OCI-LY3 (cell line): ENCODE results near the gene PLEKHG3.

Source experiments
- CTCF ChIP-seq: fragments of 200-600, 300-600 bp; sonication (generic); IDR thresholded peaks from 2 replicates; pipeline ENCODE4 v1.5.1; 2014; ENCODE audit warnings: antibody characterized with exemption, low read length, low read depth
- EZH2phosphoT487 ChIP-seq: fragments of 200-600 bp; shearing (Covaris generic); IDR thresholded peaks from 2 replicates; pipeline ENCODE4 v1.6.1; 2018; ENCODE audit warnings: antibody characterized with exemption, mixed run types, low read depth

DNA sequence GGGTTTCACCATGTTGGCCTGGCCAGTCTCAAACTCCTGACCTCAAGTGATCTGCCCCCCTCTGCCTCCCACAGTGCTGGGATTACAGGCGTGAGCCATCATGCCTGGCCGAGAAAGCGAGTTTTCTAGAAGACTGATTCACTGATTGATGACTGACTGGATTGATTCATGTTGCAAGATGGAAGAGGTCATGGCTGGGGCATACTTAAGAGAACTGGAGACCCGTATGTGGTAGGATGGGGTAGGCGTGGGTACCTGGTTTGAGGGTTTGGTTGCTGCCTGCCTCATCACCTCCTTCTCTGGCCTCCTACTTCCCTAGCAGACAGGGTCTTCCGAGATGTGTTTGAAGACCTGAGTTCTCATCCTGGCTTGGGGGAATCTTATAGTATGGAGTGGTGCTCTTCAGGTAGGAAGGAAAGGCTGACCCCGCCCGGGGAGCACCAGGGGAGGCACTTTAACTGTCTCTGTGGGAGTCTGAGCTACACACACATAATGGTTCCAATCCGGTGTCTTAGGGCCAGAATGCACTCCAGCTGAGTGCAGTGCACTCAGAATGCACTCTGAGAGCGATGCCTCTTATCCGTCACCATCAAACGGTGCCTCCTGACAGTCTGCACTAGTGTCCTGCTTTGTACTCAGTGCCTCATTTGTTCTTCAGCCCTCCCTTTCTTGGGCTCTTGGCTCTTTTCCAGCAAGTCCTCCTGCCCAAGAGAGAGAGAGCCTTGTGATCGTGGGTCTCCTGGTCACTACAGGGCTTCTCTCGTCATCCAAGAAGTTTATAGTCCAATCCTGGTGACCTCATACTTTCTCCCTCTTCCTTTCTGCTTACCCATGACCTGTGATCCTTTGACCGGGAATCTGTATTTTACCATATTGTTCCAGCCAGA lies 19.7 kb downstream of the PLEKHG3 start:
- TF ChIP-seq CTCF: no peak
- no peak for TF ChIP-seq EZH2phosphoT487
